Pancreas (tissue), 10 donors: Measurements from ENCODE around the gene RTCB. TPM values are rescaled to one million over a fixed set of nuclear protein-coding genes. Genes with fewer than 3 reads are reported as not detected.

Experiments
- ATAC-seq, 4 donors: fragments of 200-7000 bp; cut with Tn5 transposase; one replicate each; pipeline versions ENCODE4 v1.8.0 to v1.9.1; 2020; ENCODE audit warnings: mild to moderate bottlenecking in 4 of 4, moderate library complexity in 4 of 4
- DNase-seq, 6 donors: peaks; one replicate each; pipeline ENCODE4 v3.0.0-alpha.2; 2020
- FAIRE-seq: peaks from 2 replicates; lab custom pipeline; 2012; peaks lifted over from hg19 to GRCh38; lab: Jason Lieb, UNC
- H3K27ac ChIP-seq, 4 donors: fragments of 200-600 bp; sonication (generic); 1 replicate in 3 of 4; 2 replicates in 1 of 4; pipeline versions ENCODE4 v1.5.0 to v1.8.0; 2020
- H3K27me3 ChIP-seq, 4 donors: fragments of 200-600 bp; one replicate each; pipeline ENCODE4 v1.8.0; 2021
- H3K36me3 ChIP-seq, 3 donors: fragments of 200-600 bp; sonication (generic) in 1 of 3; one replicate each; pipeline versions ENCODE4 v1.5.0 to v1.8.0; 2020 to 2021
- H3K4me1 ChIP-seq, 3 donors: fragments of 200-600 bp; one replicate each; pipeline ENCODE4 v1.8.0; 2021
- H3K4me3 ChIP-seq, 4 donors: fragments of 200-600 bp; sonication (generic) in 2 of 4; one replicate each; pipeline versions ENCODE4 v1.5.0 to v1.8.0; 2020 to 2021
- H3K9me3 ChIP-seq, 4 donors: fragments of 200-600 bp; one replicate each; pipeline ENCODE4 v1.8.0; 2021
- CTCF ChIP-seq, 4 donors: fragments of 200-600 bp; sonication (generic) in 3 of 4; IDR thresholded peaks; one replicate each; pipeline versions ENCODE4 v1.5.0 to v1.8.0; 2021; ENCODE audit warnings: antibody characterized with exemption in 4 of 4
- WGBS, 2 donors: extraction: QIAGEN DNeasy Blood & Tissue Kit; methylation state at CpG; one replicate each; pipeline ENCODE4 v1.1.7; 2013; 5-methylcytosine and 5-hydroxymethylcytosine counted together
- intact Hi-C, 3 donors: fragments of 100-400 bp; cut with DNase I; formaldehyde crosslinking; loops; one replicate each; pipeline versions ENCODE4 v1.11.1 to v1.14.2; 2022
- polyA plus RNA-seq, 2 donors: library from polyadenylated mRNA; stranded (reverse); fragments of 200-250 nt; gene quantifications; one replicate each; pipeline ENCODE4 v1.2.3, GENCODE V29; 2013
- total RNA-seq, 6 donors: library from RNA; stranded (reverse); fragmentation: NEBNext Ultra II Directional in 4 of 6; extraction: Animal tissue kit (Norgen Biotek cat#: 25700) in 4 of 6; gene quantifications; one replicate each; pipeline versions ENCODE4 v1.2.1 to v1.2.4, GENCODE V29; 2021 to 2023
- donor health status: healthy with polysubstance abuse.
- donor health status: DM: no; HTN: no; CAD: no; lungs with moderate emphysema.
- donor health status: DM: no; HTN: no; CAD: no.
- donor health status: control.
- donor health status: control.
- donor health status: Bipolar disorder and iron deficiency.
- donor health status: DM: yes; HTN: yes; CAD: no.
- donor health status: DM: no; HTN: no; CAD: no.
- donor health status: DM: no; HTN: no; CAD: no.
- donor health status: DM: yes; HTN: yes; CAD: no.

RTCB gene
- total and polyA plus RNA-seq, 8 donors = 15.1 to 42.6 (median 30.6) TPM

GRCh38 chr22:32430352-32430751, 18.3 kb upstream of the RTCB start:
- TF ChIP-seq CTCF (IDR thresholded peaks at IDR 0.05) = no peak
- 75% methylated on average over 1 of the region's 1 CpG for WGBS, 2 donors
- no peaks in the 10 kb centered on the region for H3K4me1 ChIP-seq
- ATAC-seq (no peak), DNase-seq (no peak), FAIRE-seq (peak; percentile 93)
- H3K36me3 ChIP-seq = no peaks in the 10 kb centered on the region
- intact Hi-C loops = no loop called here
- H3K4me3 ChIP-seq = no peak overlapping the region
- H3K9me3 ChIP-seq = no peaks in the 10 kb centered on the region
- H3K27ac ChIP-seq = no peak overlapping the region
- H3K27me3 ChIP-seq = no peaks in the 10 kb centered on the region

GRCh38 chr22:32426881-32427280, 14.8 kb upstream of the RTCB start:
- intact Hi-C loops = no loop called here
- DNase-seq (no peak), ATAC-seq (no peak), FAIRE-seq (no peak)
- whole genome bisulfite sequencing, 2 donors = 65 to 76% methylated on average over 4 of the region's 4 CpGs
- H3K4me1 ChIP-seq = no peaks in the 10 kb centered on the region
- no peaks in the 10 kb centered on the region for H3K36me3 ChIP-seq
- H3K4me3 ChIP-seq = no peak overlapping the region
- no peaks in the 10 kb centered on the region for H3K9me3 ChIP-seq
- no peak for TF ChIP-seq CTCF (IDR thresholded peaks at IDR 0.05)
- H3K27ac ChIP-seq = no peak overlapping the region
- H3K27me3 ChIP-seq = peaks cover 0 to 3% (median 0%) of the 10 kb centered on the region in 4 donors

DNA sequence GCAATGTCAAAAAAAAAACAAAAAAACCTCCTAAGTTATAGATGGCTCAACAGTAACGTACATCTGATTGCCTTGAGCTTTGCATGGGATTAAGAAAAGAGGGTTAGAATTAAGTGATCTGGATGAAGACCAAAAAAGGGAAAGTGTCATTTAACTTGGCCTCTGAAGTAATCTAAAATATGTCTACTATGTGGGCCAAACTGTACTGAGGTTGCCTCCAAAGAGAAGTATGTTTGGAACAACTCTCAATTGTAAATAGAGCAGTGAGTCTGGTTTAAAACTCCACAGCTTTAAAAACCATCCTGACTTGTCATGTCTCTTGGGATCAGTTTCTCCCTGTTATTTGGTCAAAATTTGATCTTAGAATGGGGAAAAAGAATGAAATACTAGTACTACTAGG, 11.6 kb upstream of the RTCB start:
- H3K27me3 ChIP-seq = peaks cover 0 to 3% (median 0%) of the 10 kb centered on the region in 4 donors
- H3K9me3 ChIP-seq = no peaks in the 10 kb centered on the region
- H3K27ac ChIP-seq = no peak overlapping the region
- no peak for DNase-seq
- no peak for FAIRE-seq
- ATAC-seq = no peak
- no peak for TF ChIP-seq CTCF (IDR thresholded peaks at IDR 0.05)
- no peaks in the 10 kb centered on the region for H3K36me3 ChIP-seq
- 68 to 83% methylated on average over 1 of the region's 1 CpG for WGBS, 2 donors
- no peak overlapping the region for H3K4me3 ChIP-seq
- intact Hi-C loops = no loop called here
- no peaks in the 10 kb centered on the region for H3K4me1 ChIP-seq

DNA sequence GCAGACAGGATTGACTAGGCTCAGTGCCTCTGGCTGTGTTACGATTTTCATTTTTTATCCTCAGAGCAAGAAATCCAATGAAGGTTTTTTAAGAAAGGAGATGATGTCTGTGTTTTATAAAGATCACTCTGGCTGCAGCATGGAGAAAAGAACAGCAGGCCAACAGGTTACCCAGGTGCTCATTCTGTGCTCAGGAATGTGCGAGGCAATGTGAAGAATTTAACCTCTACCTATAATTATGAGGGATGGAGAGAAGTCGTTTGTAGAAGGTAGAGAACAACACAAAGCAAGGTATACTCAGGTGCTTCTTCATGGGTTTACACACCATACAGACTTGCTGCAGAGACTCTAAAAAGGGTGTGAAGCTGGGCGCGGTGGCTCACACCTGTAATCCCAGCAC, 10.0 kb upstream of the RTCB start:
- no peak for DNase-seq

More for the DNA sequence above, 10.0 kb upstream of the RTCB start:
- Histone ChIP-seq H3K36me3 (no peaks in the 10 kb centered on the region), H3K27ac (no peak overlapping the region), H3K27me3 (peaks cover 0 to 3% (median 0%) of the 10 kb centered on the region in 4 donors), H3K4me1 (no peaks in the 10 kb centered on the region), H3K4me3 (no peak overlapping the region), H3K9me3 (no peaks in the 10 kb centered on the region)
- FAIRE-seq (no peak), ATAC-seq (no peak)
- TF ChIP-seq CTCF (IDR thresholded peaks at IDR 0.05) = no peak
- intact Hi-C loops = no loop called here
- 47 to 49% methylated on average over 5 of the region's 5 CpGs for WGBS, 2 donors
